Measurements from ENCODE around the gene IL12RB2.

DNA sequence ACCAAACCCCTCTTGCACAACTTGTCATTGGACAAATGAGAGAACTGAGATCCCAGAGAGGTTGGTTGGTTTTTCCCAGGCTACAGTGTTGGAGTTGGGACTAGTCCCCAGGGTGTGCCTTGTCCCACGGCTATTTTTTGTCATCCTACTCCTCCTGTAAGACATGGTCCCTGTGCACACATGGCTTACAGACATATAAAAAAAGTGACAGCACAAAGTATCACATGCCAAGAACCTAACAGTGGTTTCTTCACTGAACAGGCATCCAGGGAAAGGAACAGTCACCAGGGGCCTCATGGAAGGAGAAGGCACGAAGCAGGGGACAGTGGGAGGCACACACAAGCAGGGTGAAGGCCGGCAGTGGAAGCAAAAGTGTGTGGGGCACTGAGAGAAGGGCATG, 86.1 kb downstream of the IL12RB2 start:
- no peak for TF ChIP-seq POLR2AphosphoS5 (IDR thresholded peaks at IDR 0.05; ENCODE audit: low read depth, low read length)
- TF ChIP-seq POLR2A (IDR thresholded peaks at IDR 0.05; ENCODE audit: low read depth, low read length), result no peak
- TF ChIP-seq SPI1 (IDR thresholded peaks at IDR 0.05; ENCODE audit: low read depth, low read length), result no peak

All from GM12891 (cell line).